HS-5 (cell line): Measurements from ENCODE around the gene PLSCR4.

Experiments used
- DNase-seq: peaks from one replicate; pipeline ENCODE4 v3.0.0-alpha.2; 2012; ENCODE audit warnings: low read depth

PLSCR4 gene

DNA sequence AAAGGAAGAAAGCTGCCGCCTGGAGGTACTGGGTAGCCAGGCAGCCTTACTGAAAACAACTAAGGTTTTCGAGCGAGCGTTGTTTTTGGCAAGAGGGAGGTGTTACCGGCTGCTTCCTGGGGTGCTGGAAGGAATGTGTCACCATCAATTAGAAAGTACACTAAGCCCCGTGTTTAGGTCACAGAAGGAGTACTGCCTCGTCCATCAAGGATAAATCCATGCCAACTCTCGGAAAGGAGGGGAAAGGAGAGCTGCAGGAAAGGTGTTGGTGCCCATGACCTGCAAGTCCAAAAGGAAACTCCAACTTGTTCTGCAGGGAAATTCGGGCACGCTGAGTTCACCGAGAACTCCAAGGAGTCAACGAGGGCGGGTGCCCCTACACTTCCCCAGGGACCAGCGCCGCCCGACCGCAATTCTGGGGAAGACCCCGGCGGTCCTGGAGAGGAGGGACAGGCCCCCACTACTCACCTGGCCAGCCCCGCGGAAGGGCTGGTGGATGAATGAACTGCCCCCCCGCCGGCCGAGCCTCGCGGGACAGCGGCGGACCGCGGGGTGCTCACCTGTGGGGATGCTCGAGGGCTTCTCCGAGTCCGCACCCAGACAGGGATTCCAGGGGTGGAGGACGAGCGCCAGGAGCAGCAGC is 90.5 kb downstream of the PLSCR4 start:
- DNase-seq = no peak

DNA sequence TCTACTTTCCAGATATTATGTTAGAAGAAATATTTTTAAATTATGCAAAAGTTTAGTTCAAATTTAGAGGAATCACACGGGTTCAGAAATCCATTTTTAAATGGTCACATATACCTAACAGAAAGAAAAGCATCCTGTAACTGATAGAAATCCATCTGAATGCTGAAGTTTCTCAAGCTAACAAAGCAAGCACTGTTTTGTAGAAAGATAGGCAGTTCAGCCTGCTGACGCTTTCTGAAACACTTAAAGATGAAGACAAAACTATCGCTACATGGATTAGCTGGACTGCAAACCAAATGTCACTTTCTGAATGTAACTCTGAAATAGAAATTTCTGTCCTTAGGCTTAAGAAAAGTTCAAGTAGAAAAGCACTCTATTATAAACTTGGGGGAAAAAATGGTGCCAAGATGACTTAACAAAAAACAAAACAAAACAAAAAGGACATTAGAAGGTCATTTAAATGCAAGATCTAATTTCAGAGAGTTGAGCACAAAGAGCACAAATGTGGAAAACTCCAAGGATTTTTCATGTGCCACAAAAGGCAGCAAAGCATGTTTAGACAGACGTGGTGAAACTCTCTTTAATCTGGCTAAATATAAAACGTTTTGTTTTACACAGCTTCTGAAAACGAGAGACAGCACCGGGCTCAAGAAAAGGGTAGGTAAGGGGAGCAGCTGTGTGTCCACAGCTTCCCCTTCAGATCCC is 91.1 kb downstream of the PLSCR4 start:
- DNase-seq = no peak

DNA sequence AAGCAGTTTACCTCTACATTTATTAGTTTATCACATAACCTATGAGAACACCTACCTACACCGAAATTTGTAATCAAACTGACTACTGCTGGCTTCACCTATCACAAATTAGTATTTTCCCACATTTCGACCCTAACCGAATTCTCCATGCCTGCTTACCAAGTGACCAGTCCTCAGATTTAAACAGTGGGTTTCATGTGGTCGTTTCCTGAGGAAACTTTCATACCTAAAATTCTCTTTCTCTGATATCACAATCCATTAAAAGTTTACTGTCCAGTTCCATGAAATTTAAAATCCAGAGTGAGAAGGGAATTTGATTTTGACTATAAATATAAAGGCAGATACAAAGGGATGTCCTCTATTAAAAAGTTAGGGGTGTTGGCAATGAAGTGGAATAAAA is 91.9 kb downstream of the PLSCR4 start:
- DNase-seq = no peak

DNA sequence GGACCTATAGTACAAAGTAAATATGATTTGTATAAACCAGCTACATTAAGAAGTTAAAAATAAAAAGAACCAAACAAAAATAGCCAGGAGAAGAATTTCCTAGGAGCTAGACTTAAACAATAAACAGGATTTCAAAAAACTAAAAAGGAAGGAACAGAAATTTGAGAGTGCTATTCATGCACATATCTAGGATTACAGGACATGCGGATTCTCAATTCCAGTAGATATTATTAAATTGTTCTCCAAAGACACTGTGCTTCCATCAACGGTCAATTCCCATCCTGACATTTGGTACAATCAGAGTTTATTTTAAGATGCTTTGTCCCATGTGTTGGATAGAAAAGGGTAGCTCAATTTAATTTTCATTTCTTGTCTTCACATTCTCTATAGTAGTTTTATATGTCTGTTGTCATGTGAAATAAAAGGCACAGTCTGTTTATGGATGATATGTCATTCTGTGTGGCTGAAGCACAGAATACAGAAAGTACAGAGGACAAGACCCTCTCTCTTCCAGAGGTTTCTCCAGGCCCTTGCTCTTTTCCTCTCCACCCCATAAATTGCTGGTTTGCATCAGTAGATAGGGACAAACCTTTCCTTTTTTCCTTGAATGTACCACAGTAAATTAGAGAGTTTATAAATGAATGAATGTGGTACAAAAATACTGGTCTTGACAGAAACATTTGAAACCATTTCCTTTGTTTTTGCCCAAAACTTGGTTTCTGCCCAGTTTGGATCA is 93.4 kb downstream of the PLSCR4 start:
- DNase-seq = no peak

DNA sequence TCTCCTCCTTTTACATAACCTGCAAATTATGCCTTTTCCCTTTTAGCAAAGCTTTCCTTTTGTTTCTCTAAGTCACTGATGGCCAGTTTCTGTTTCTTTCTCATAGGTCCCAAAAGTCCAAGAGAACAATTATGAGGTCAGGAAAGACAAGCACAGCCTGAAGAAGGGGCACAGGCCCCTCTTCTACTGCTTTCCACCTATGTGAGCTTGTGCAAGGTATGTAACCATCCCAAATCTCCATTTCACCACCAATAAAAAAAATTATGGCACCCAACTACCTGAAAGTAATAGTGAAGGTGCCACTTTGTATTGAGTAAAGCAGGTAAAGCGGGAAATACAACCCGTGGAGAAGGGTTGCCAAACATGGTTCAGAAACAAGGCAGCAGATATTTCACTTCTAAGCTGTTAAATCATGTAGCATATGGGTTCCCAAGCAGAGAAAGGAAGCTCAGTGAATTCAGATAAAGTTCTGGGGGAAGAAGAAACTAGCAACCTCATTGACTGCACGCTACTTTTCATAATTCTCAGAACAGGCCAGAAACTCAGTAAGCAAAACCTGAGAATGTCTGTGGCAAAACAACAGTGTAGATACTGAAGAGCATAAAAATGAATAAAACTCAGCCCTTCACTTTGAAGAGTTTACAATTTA is 94.1 kb downstream of the PLSCR4 start:
- no peak for DNase-seq

DNA sequence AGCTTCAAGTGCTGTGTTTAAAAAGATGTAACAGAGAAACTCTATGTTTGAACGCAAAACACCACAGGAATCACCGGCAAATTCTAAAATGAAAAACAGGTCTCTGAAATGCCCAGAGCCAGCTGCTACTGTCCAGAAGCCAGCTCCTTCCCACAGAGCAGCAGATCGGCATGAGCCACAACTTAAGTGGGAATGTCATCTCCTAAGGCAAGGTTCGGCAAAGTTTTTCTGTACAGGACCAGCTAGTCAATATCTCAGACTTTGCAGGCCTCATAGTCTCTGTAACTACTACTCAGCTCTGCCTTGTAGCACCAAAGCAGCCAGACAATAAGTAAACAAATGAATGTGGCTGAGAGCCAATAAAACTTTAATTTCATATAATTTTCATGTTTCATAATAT is 94.8 kb downstream of the PLSCR4 start:
- no peak for DNase-seq

DNA sequence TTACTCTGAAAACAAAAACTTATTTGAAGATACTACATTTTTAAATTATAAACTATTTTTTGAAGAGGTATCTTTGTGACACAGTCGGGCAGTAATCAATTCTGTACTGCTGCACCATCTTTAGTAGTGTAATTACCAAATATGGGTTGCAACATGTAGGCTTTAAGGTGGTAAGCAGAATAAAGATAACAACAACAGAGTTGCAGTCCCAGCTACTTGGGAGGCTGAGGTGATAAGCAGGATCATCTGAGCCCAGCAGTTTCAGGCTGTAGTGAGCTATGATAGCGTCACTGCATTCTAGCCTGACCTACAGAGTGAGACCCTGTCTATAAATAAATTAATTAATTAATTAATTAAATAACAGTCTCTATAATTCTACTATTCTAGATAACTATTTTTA is 95.9 kb downstream of the PLSCR4 start:
- no peak for DNase-seq

DNA sequence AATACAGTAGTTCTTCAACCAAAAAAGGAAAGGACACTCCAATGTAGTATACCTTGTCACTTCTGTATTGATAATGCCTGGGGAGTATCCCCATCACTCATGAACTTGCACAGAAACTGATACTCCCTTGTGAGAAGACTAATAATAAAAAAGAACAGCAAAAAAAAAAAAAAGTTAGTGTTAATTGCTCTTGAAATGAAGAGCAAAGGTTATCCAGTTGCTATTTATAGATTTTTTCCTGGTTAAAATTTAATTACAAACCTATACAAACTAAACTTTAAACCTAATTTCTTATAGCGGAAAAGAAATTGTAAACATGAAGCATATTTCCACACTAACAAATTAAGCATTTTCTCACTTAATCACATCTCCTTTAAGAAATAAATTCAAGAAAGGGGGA is 96.6 kb downstream of the PLSCR4 start:
- DNase-seq = no peak

DNA sequence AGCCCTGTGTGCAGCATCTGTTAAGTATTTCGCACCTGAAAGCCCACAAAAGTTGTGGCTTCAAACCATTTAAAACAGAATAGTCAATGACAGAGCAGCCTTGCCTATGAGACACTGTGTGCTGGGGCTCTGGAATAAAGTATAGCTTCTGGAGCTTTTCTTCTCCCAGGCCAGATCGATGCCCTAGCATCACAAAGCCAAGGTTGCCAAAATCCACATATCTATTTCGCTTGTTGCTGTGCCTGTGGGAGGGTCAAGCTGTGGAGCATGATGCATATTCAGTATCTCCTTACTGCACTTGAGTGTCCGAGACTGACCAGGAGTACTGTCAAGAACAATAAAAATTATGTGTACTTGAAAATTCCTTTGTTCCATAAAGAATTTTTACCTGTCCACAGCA is 97.5 kb downstream of the PLSCR4 start:
- DNase-seq = no peak

DNA sequence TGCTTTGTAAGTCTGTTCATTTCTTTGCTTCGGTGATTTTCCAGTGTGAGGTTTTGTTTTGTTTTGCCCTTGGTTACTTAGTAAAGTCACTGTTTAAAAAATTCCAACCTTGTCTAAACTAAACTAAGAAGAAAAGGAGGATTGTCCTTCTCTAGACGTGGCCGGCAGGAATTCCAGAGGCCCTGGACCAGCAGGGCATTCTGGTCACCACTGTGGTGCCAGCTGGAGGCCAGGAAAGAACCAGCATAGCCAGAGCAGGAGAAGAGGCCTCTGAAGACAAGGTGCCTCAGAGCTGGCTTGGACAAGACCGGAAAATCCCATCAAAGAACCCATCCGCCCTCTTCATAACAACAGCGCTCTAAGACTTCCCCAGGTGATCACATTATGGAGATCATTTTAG is 98.1 kb downstream of the PLSCR4 start:
- no peak for DNase-seq

DNA sequence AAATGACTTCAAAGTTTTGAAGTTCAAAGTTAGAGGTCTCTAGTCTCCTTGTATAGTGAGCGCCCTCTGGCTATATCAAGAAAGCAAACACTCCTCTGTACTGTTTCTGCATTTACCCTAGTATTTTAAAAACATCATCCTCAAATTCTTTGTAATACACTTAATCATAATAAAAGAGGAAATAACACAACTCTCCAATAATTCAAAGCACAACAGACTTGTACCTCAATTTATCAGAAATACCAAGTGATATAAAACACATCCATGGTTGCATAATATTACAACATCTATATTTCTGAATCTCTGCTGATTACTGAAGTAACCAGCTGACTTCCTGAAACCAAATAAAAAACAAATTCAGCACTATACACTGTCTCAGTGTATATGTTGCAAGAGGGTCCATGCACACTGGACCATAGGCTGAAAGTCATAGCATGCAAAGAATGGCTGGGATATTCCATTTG is 102.4 kb downstream of the PLSCR4 start:
- DNase-seq = no peak

DNA sequence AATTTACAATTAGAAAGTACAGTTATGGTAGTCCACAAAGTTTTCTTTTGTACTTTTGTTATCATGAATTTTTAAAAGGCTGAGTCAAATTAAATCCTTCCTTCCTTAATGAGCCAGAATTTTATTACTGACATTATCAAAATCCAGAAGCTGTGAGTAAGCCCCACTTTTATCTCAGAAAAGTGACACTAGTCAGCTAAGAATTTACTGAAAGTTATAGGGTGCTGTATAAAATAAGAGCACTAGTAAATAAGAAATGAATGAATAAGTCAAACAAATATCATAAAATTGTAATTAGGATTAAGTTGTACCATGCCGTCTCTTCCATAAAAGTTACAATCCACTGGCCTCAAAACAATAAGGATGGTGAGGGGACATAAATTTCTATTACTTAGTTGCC is 105.3 kb downstream of the PLSCR4 start:
- no peak for DNase-seq

DNA sequence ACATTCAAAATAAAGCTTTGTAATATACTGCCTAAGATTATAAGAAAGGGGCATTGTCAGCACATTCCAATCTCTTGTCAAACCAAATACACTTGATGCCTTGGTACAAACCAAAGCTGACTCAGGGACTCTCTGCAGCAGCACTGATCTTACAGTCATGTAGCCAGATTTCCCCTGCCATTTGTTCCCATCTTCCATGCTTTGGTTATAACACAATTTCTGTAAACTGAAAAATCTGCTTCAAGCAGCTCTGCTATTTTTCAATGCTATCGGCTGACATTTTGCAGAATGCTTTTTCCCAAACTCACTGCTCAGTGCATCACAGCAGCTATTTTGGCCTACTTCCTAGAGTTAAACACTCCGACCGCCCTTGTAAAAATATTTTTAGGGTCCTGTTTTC is 108.1 kb downstream of the PLSCR4 start:
- no peak for DNase-seq
